ENCODE measurements around the gene HPSE. TPM values are rescaled to one million over a fixed set of nuclear protein-coding genes. Genes with fewer than 3 reads are reported as not detected.

The HPSE gene
- 10 to 100 TPM in 2 of 4 donors, 1 to 10 TPM in 2; 3.6 to 12.5 (median 8.5) TPM for total RNA-seq

DNA sequence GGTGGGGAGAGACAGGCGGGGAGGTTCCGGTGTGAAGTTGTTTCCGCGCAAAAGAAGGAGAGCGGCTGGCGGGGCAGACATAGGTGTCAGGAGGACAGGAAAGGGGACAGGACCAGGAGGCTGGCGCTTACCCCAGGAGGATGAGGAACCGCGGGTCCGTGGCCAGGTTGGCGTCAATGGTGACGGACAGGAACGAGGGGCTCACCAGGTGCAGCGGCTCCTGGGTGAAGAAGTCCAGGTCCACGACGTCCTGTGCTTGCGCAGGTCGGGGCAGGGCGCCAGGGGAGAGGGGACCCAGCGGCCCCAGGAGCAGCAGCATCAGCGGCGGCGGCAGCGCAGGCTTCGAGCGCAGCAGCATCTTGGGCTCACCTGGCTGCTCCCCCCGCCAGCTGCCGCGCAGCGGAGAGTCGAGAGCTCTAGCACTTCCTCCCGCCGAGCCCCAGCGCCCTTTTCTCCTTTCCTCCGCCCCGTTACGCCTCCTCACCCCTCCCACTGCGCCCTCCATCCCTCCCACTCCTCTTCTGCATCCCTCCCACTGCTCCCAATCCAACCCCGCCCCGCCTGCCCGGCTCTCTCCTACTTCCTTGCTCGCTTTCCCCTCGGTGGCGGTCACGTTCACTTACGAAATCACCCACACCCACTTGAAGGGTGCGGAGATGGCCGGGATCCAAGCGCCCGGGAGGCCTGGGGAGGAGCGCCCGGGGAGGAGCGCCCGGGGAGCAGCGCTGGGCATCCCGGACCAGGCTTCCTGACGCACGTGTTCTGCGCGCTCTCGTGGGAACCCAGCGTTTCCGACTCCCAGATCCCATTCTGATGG is at the start of gene HPSE:
TSS of gene HPSE (minus strand) at position 424 of the 817 bp plus-strand sequence. CDS start at position 358, 66 bp downstream.
- intact Hi-C loops (cut with DNase I): no loop called here
- DNase-seq: peak; percentile 5

DNA sequence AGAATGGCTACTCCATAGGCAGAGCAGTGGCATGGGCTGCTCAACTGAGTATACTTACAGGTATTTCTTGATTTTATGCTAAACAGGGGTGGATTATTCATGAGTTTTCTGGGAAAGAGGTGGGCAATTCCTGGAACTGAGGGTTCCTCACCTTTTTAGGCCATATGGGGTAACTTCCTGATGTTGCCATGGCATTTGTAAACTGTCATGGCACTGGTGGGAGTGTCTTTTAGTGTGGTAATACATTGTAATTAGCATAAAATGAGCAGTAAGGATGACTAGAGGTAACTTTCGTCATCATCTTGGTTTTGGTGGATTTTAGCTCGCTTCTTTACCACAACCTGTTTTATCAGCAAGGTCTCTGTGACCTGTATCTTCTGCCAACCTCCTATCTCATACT is 48.2 kb upstream of the HPSE start:
- 54 to 67% methylated on average over 2 of the region's 2 CpGs for WGBS, 2 donors
- intact Hi-C loops (cut with DNase I): no loop called here
- Histone ChIP-seq H3K27me3 (no peaks in the 10 kb centered on the region), H3K36me3 (no peaks in the 10 kb centered on the region), H3K4me1 (peaks cover 0 to 14% (median 5%) of the 10 kb centered on the region in 3 donors), H3K4me3 (no peak overlapping the region), H3K27ac (no peak overlapping the region), H3K9me3 (peaks cover 0 to 7% (median 0%) of the 10 kb centered on the region in 3 donors)
- TF ChIP-seq, protein P1, sequence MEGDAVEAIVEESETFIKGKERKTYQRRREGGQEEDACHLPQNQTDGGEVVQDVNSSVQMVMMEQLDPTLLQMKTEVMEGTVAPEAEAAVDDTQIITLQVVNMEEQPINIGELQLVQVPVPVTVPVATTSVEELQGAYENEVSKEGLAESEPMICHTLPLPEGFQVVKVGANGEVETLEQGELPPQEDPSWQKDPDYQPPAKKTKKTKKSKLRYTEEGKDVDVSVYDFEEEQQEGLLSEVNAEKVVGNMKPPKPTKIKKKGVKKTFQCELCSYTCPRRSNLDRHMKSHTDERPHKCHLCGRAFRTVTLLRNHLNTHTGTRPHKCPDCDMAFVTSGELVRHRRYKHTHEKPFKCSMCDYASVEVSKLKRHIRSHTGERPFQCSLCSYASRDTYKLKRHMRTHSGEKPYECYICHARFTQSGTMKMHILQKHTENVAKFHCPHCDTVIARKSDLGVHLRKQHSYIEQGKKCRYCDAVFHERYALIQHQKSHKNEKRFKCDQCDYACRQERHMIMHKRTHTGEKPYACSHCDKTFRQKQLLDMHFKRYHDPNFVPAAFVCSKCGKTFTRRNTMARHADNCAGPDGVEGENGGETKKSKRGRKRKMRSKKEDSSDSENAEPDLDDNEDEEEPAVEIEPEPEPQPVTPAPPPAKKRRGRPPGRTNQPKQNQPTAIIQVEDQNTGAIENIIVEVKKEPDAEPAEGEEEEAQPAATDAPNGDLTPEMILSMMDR (IDR thresholded peaks at IDR 0.05): no peak
- no peak for TF ChIP-seq POLR2A (IDR thresholded peaks at IDR 0.05)
- DNase-seq: no peak

More for the DNA sequence above, at the start of gene HPSE:
- peak within 1 kb of the TSS; percentile 64 to 81 (median 70) for H3K4me3 ChIP-seq
- H3K9me3 ChIP-seq: no peaks in the 10 kb centered on the region
- peak within 1 kb of the TSS; percentile 21 to 74 (median 62) for H3K27ac ChIP-seq
- no peaks in the 10 kb centered on the region for H3K36me3 ChIP-seq
- TF ChIP-seq, protein P1 (IDR thresholded peaks at IDR 0.05): no peak
- TF ChIP-seq POLR2A (IDR thresholded peaks at IDR 0.05): peak in 2 of 4 donors; percentile 33 to 76
- peaks cover 0 to 19% (median 0%) of the 10 kb centered on the region in 4 donors for H3K27me3 ChIP-seq
- H3K4me1 ChIP-seq: peaks cover 8 to 33% (median 12%) of the 10 kb centered on the region in 3 donors
- 1 to 2% methylated on average over 42 to 48 of the region's 63 CpGs for WGBS, 2 donors

DNA sequence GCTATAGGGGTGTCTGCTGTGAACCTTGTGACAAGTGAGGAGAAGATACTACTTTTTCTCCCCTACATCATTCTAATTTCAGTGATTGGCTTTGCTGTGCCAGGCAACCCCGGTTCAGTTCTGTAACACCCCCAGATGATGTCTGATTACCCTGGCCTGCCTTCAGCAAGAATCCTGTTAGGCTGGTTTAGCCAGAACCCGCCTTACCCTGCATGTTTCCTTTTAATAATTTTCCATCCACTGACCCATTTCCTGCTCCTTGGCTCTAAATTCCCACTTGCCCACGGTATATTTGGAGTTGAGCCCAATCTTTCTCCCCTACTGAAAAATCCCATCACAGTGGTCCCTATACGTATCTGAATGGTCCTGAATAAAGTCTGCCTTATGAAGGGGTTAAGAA is 46.5 kb upstream of the HPSE start:
- Histone ChIP-seq H3K9me3 (peaks cover 0 to 7% (median 0%) of the 10 kb centered on the region in 3 donors), H3K36me3 (no peaks in the 10 kb centered on the region), H3K4me3 (no peak overlapping the region), H3K27me3 (no peaks in the 10 kb centered on the region), H3K27ac (peak overlapping the region in 1 of 4 donors; percentile 10), H3K4me1 (peaks cover 0 to 14% (median 5%) of the 10 kb centered on the region in 3 donors)
- TF ChIP-seq, protein P1 (IDR thresholded peaks at IDR 0.05): no peak
- TF ChIP-seq POLR2A (IDR thresholded peaks at IDR 0.05): no peak
- no peak for DNase-seq
- intact Hi-C loops (cut with DNase I): no loop called here
- WGBS, 2 donors: 42 to 45% methylated on average over 4 of the region's 4 CpGs

DNA sequence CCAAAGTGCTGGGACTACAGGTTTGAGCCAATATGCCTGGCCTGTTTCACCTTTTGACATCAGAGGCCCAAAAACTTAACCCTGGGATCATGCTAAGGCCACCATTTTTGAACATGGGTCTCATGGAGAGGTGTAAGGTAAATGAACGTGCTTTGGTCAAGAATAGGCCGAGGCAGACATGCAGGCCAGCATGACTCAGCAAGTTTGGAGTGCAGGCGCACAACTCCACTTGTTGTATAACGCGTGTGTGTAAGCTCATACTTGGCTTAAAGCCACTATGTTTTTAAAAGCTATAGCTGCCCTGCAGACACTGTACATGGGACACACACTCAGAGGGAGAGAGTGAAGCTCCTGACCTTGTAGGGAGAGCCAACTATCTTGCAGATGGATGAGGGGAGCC is 43.8 kb upstream of the HPSE start:
- TF ChIP-seq POLR2A (IDR thresholded peaks at IDR 0.05): no peak
- TF ChIP-seq, protein P1 (IDR thresholded peaks at IDR 0.05): no peak
- peaks cover 0 to 14% (median 5%) of the 10 kb centered on the region in 3 donors for H3K4me1 ChIP-seq
- H3K4me3 ChIP-seq: no peak overlapping the region
- H3K9me3 ChIP-seq: peaks cover 0 to 7% (median 0%) of the 10 kb centered on the region in 3 donors
- DNase-seq: no peak
- WGBS, 2 donors: 81 to 87% methylated on average over 5 of the region's 5 CpGs
- H3K27me3 ChIP-seq: no peaks in the 10 kb centered on the region
- intact Hi-C loops (cut with DNase I): no loop called here
- no peaks in the 10 kb centered on the region for H3K36me3 ChIP-seq
- H3K27ac ChIP-seq: no peak overlapping the region

DNA sequence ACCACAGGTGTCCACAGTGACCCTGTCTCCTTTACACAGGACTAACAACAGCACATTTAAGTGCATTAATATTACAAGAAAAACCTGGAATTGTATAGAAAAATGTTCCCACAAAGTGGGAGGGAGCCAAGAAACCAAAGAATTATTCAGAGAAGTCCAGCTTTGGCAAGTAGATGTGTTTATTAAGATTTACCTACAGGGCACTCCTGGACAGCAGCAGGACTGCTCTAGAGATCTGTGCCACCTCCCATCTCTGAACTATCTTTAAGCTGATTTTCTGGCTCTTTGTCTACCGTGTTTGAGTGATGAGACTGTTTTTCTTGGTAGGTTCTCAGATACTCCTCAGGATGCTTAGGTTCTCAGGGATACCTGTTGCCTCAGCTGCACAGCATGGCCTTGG is 38.3 kb upstream of the HPSE start:
- no peak overlapping the region for H3K27ac ChIP-seq
- no peaks in the 10 kb centered on the region for H3K36me3 ChIP-seq
- DNase-seq: no peak
- no peaks in the 10 kb centered on the region for H3K27me3 ChIP-seq
- no peak overlapping the region for H3K4me3 ChIP-seq
- no peaks in the 10 kb centered on the region for H3K9me3 ChIP-seq
- intact Hi-C loops (cut with DNase I): no loop called here
- TF ChIP-seq, protein P1 (IDR thresholded peaks at IDR 0.05): no peak
- TF ChIP-seq POLR2A (IDR thresholded peaks at IDR 0.05): no peak
- 69 to 91% methylated on average over 1 of the region's 1 CpG for WGBS, 2 donors
- H3K4me1 ChIP-seq: no peaks in the 10 kb centered on the region
